GM12892 (cell line): ENCODE data around the gene TTLL11.

ENCODE experiments used
- POLR2A ChIP-seq: IDR thresholded peaks from 2 replicates; pipeline ENCODE4 v1.6.1; 2011; ENCODE audit warnings: low read depth, low read length, control low read depth
- POLR2AphosphoS5 ChIP-seq: IDR thresholded peaks from 2 replicates; pipeline ENCODE4 v1.6.1; 2011; ENCODE audit warnings: low read depth, low read length, control low read depth

DNA sequence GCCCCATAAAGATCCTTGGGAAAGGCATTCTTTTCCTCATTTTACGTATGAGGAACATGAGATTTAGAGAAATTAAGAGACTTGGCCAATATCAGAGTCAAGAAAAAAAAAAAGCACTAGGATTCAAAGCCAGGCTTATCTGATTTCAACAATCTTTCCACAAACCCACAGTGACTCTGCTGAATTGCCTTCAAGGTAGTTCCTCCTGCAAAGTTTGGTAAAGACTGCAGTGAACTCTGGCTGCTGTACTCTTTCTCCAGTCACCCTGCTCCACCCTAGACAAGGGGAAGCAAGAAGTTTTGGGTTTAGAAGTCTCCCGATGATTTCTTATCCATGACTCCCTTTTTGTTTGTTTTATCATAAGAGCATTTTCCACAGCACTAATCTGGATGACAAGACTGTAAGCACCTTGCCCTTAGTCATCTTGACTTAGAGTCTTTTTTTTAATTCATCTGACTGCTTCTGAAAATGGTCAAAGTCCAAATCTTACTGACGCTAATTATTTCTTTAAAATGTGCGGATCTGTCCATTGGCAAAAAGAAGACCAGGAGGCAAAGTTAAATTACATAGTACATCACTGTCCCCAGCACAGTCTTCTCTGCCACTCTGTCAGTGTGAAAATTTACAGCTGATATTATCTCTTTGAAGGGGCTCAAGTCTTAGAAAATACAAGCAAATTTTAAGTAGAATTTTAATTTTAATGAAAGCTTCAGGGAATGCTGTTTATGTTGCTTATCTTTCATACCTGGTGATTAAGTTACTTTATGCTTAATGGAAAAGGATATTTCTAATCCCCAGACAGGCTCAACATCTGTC is 180.1 kb downstream of the TTLL11 start:
- TF ChIP-seq POLR2A, result no peak
- TF ChIP-seq POLR2AphosphoS5, result no peak
